H1 (cell line): ENCODE data around the gene CLEC4E. TPM values are rescaled to one million over a fixed set of nuclear protein-coding genes. Genes with fewer than 3 reads are reported as not detected.
A peak's percentile ranks its signal among the peaks of the same experiment; 100 is the strongest.

Source experiments
- CTCF ChIA-PET: fragments of 300-600 bp; sonication (Branson Sonifier 250); formaldehyde crosslinking; loops from one replicate; lab custom pipeline; 2021; ENCODE audit not compliant: partially characterized antibody; lab: Charles Lee
- POLR2A ChIA-PET: fragments of 300-600 bp; sonication (Branson Sonifier 250); formaldehyde crosslinking; loops from one replicate; lab custom pipeline; 2021; ENCODE audit warnings: inconsistent platforms; ENCODE audit not compliant: partially characterized antibody; lab: Charles Lee
- DNase-seq, 2 experiments: peaks; one replicate each; pipeline versions ENCODE4 v3.0.0 to v3.0.0-alpha.2; 2010 to 2022; ENCODE audit warnings: low spot score in 2 of 2, low read depth in 1 of 2, mixed read lengths in 1 of 2
- FAIRE-seq: peaks from 2 replicates; lab custom pipeline; 2011; peaks lifted over from hg19 to GRCh38; lab: Jason Lieb, UNC
- H2AFZ ChIP-seq: 2 replicates; pipeline ENCODE4 v1.8.1; 2012; ENCODE audit warnings: low read length, inconsistent platforms
- H2AK5ac ChIP-seq: 2 replicates; pipeline ENCODE4 v1.6.1; 2013; ENCODE audit warnings: low read depth, low read length
- H2BK120ac ChIP-seq: replicated peaks from 2 replicates; pipeline ENCODE3; 2013; ENCODE audit warnings: low read depth, low read length, inconsistent platforms
- H2BK12ac ChIP-seq: 2 replicates; pipeline ENCODE4 v1.6.1; 2013; ENCODE audit warnings: low read depth, low read length
- H2BK15ac ChIP-seq: 2 replicates; pipeline ENCODE4 v1.6.1; 2013; ENCODE audit warnings: low read length
- H2BK20ac ChIP-seq: 2 replicates; pipeline ENCODE4 v1.6.1; 2013; ENCODE audit warnings: low read length
- H2BK5ac ChIP-seq: 2 replicates; pipeline ENCODE4 v1.6.1; 2013; ENCODE audit warnings: low read depth, low read length
- H3K14ac ChIP-seq: 2 replicates; pipeline ENCODE4 v1.6.1; 2013; ENCODE audit warnings: inconsistent platforms; ENCODE audit not compliant: insufficient read length
- H3K18ac ChIP-seq: 2 replicates; pipeline ENCODE4 v1.6.1; 2013; ENCODE audit warnings: low read length; ENCODE audit errors: extremely low read depth
- H3K23ac ChIP-seq: 2 replicates; pipeline ENCODE4 v1.6.1; 2013; ENCODE audit warnings: inconsistent platforms; ENCODE audit not compliant: insufficient read length
- H3K23me2 ChIP-seq: 2 replicates; pipeline ENCODE4 v1.6.1; 2013; ENCODE audit warnings: low read depth, low read length
- H3K27ac ChIP-seq: 2 replicates; pipeline ENCODE4 v1.6.1; 2011; ENCODE audit warnings: low read depth, low read length, inconsistent platforms
- H3K27me3 ChIP-seq, 4 experiments: replicated peaks in 1 of 4; 1 replicate in 1 of 4; 2 replicates in 3 of 4; pipeline versions ENCODE4 v1.6.1 to v1.8.1; 2011 to 2013; ENCODE audit warnings: low read length in 3 of 4, mild to moderate bottlenecking in 3 of 4, inconsistent platforms in 2 of 4, mixed read lengths in 2 of 4, moderate library complexity in 1 of 4; ENCODE audit not compliant: control insufficient read depth in 3 of 4, insufficient read depth in 3 of 4; ENCODE audit errors: extremely low read depth in 1 of 4
- H3K36me3 ChIP-seq, 4 experiments: 2 replicates each; pipeline versions ENCODE4 v1.6.1 to v1.8.1; 2011 to 2013; ENCODE audit warnings: mild to moderate bottlenecking in 4 of 4, low read length in 3 of 4, moderate library complexity in 2 of 4, control low read depth in 1 of 4, inconsistent platforms in 1 of 4; ENCODE audit not compliant: insufficient read depth in 4 of 4, control insufficient read depth in 2 of 4
- H3K4ac ChIP-seq: replicated peaks from 2 replicates; pipeline ENCODE3; 2013; ENCODE audit warnings: low read length, low read depth, mixed read lengths, inconsistent platforms; ENCODE audit not compliant: insufficient read length
- H3K4me1 ChIP-seq, 4 experiments: replicated peaks in 1 of 4; 1 replicate in 1 of 4; 2 replicates in 3 of 4; pipeline versions ENCODE4 v1.6.1 to v1.8.1; 2011 to 2013; ENCODE audit warnings: low read length in 3 of 4, inconsistent platforms in 2 of 4, mixed read lengths in 1 of 4; ENCODE audit not compliant: insufficient read depth in 4 of 4, control insufficient read depth in 3 of 4
- H3K4me2 ChIP-seq, 2 experiments: 2 replicates each; pipeline versions ENCODE4 v1.6.1 to v1.8.1; 2011 to 2013; ENCODE audit warnings: low read depth in 2 of 2, low read length in 2 of 2, control low read depth in 1 of 2, inconsistent platforms in 1 of 2, mild to moderate bottlenecking in 1 of 2; ENCODE audit not compliant: insufficient read depth in 1 of 2
- H3K4me3 ChIP-seq, 4 experiments: fragments of 200-600, 300-600 bp in 1 of 4; sonication (generic), shearing (Covaris generic), sonication (Bioruptor Twin) in 1 of 4; 2 replicates each; pipeline versions ENCODE4 v1.5.1 to v1.8.1; 2011 to 2016; ENCODE audit warnings: low read length in 4 of 4, low read depth in 3 of 4, control low read depth in 2 of 4, inconsistent platforms in 2 of 4, mild to moderate bottlenecking in 2 of 4, mixed read lengths in 1 of 4, moderate library complexity in 1 of 4; ENCODE audit not compliant: insufficient read depth in 2 of 4; ENCODE audit errors: extremely low read depth in 1 of 4
- H3K56ac ChIP-seq: replicated peaks from 2 replicates; pipeline ENCODE3; 2013; ENCODE audit warnings: low read depth, mild to moderate bottlenecking, mixed read lengths, low read length, inconsistent platforms; ENCODE audit not compliant: insufficient read length
- H3K79me1 ChIP-seq: 2 replicates; pipeline ENCODE4 v1.6.1; 2013; ENCODE audit warnings: low read depth, low read length, control low read depth
- H3K79me2 ChIP-seq, 2 experiments: 2 replicates each; pipeline versions ENCODE4 v1.6.1 to v1.8.1; 2012 to 2013; ENCODE audit warnings: low read length in 2 of 2, mild to moderate bottlenecking in 2 of 2, inconsistent platforms in 1 of 2; ENCODE audit not compliant: insufficient read depth in 2 of 2, control insufficient read depth in 1 of 2
- H3K9ac ChIP-seq, 4 experiments: replicated peaks in 1 of 4; 1 replicate in 1 of 4; 2 replicates in 3 of 4; pipeline versions ENCODE4 v1.6.1 to v1.8.1; 2011 to 2013; ENCODE audit warnings: low read depth in 3 of 4, low read length in 3 of 4, control low read depth in 2 of 4, mild to moderate bottlenecking in 2 of 4, moderate library complexity in 2 of 4, inconsistent platforms in 1 of 4; ENCODE audit errors: extremely low read depth in 1 of 4
- H3K9me3 ChIP-seq, 2 experiments: 2 replicates each; pipeline versions ENCODE4 v1.6.1 to v1.8.1; 2012 to 2013; ENCODE audit warnings: mild to moderate bottlenecking in 2 of 2, moderate library complexity in 2 of 2, control low read depth in 1 of 2, inconsistent platforms in 1 of 2, low read depth in 1 of 2, low read length in 1 of 2, mixed read lengths in 1 of 2; ENCODE audit not compliant: insufficient read depth in 2 of 2
- H4K20me1 ChIP-seq, 2 experiments: replicated peaks in 1 of 2; 2 replicates each; pipeline versions ENCODE3 to v1.8.1; 2011 to 2013; ENCODE audit warnings: inconsistent platforms in 2 of 2, low read length in 2 of 2, mild to moderate bottlenecking in 1 of 2; ENCODE audit not compliant: insufficient read depth in 2 of 2, control insufficient read depth in 1 of 2
- H4K5ac ChIP-seq: 2 replicates; pipeline ENCODE4 v1.6.1; 2013; ENCODE audit warnings: low read length, low read depth, mixed read lengths, inconsistent platforms; ENCODE audit not compliant: insufficient read length
- H4K8ac ChIP-seq: 2 replicates; pipeline ENCODE4 v1.8.0; 2013; ENCODE audit warnings: mild to moderate bottlenecking, moderate library complexity, low read length, inconsistent platforms; ENCODE audit not compliant: insufficient read depth; ENCODE audit errors: extremely low read depth
- H4K91ac ChIP-seq: replicated peaks from 2 replicates; pipeline ENCODE3; 2013; ENCODE audit warnings: low read length, mixed read lengths, inconsistent platforms; ENCODE audit not compliant: insufficient read length
- CEBPB ChIP-seq: IDR thresholded peaks from 2 replicates; pipeline ENCODE4 v1.6.1; 2012; ENCODE audit warnings: low read depth, low read length
- CTCF ChIP-seq, 3 experiments: IDR thresholded peaks; 1 replicate in 2 of 3; 2 replicates in 1 of 3; pipeline versions ENCODE4 v1.5.1 to v1.6.1; 2011; ENCODE audit warnings: low read length in 3 of 3, mild to moderate bottlenecking in 3 of 3, inconsistent platforms in 2 of 3, low read depth in 1 of 3, moderate library complexity in 1 of 3; ENCODE audit not compliant: insufficient read depth in 1 of 3; ENCODE audit errors: control extremely low read depth in 1 of 3
- EP300 ChIP-seq, 2 experiments: IDR thresholded peaks; 1 replicate in 1 of 2; 2 replicates in 1 of 2; pipeline ENCODE4 v1.6.1; 2011 to 2012; ENCODE audit warnings: low read depth in 2 of 2, low read length in 2 of 2, mild to moderate bottlenecking in 2 of 2, borderline replicate concordance in 1 of 2, inconsistent platforms in 1 of 2, moderate library complexity in 1 of 2
- RAD21 ChIP-seq, 2 experiments: IDR thresholded peaks in 1 of 2; conservative IDR thresholded peaks in 1 of 2; 2 replicates each; pipeline ENCODE4 v1.6.1; 2011; ENCODE audit warnings: low read depth in 2 of 2, low read length in 2 of 2, improper control_type of control experiment in 1 of 2, inconsistent platforms in 1 of 2, mild to moderate bottlenecking in 1 of 2, moderate library complexity in 1 of 2
- YY1 ChIP-seq: IDR thresholded peaks from 2 replicates; pipeline ENCODE4 v1.6.1; 2011; ENCODE audit warnings: low read depth, mild to moderate bottlenecking, low read length
- WGBS, 2 experiments: shearing (Covaris generic) in 1 of 2; methylation state at CpG; one replicate each; pipeline versions ENCODE4 v1.1.6 to v1.1.7; 2013 to 2015; ENCODE audit warnings: low lambda C conversion rate in 2 of 2, mixed read lengths in 2 of 2, inconsistent platforms in 1 of 2, low coverage in 1 of 2, missing lambda C conversion rate in 1 of 2; ENCODE audit not compliant: insufficient replicate concordance in 2 of 2, insufficient coverage in 1 of 2, insufficient read length in 1 of 2; ENCODE audit errors: extremely low coverage in 1 of 2, missing lambda C conversion rate in 1 of 2; 5-methylcytosine and 5-hydroxymethylcytosine counted together
- polyA plus RNA-seq, 7 experiments: library from polyadenylated mRNA; depleted of rRNA in 3 of 7; stranded (reverse) in 5 of 7; unstranded in 2 of 7; fragments of >200 nt in 5 of 7; fragments of 200-250 nt in 2 of 7; gene quantifications; 1 replicate in 5 of 7; 2 replicates in 1 of 7; 4 replicates in 1 of 7; pipeline versions ENCODE4 v1.2.1 to v1.2.3, GENCODE V29; 2011 to 2013; ENCODE audit warnings: missing spikeins in 2 of 7, mixed read lengths in 2 of 7
- total RNA-seq: library from RNA; stranded (reverse); fragmentation: NEBNext Ultra II Directional; extraction: Animal tissue kit (Norgen Biotek cat#: 25700); gene quantifications from 2 replicates; pipeline ENCODE4 v1.2.1, GENCODE V29; 2021

CLEC4E gene
- total and polyA plus RNA-seq, 2 of the 8 experiments (the other 6 are each of a cell fraction or from before 2014, with no cell fraction given) = 0.03 TPM; not detected in 1

- H3K4me3 ChIP-seq = no peak overlapping the region
- no peak overlapping the region for H4K8ac ChIP-seq
- H4K91ac ChIP-seq = no peak overlapping the region
- 0 out of 2 replicates have a peak overlapping the region, but pooled peaks have one; percentile 14 for H2BK5ac ChIP-seq
- H4K5ac ChIP-seq = no peak overlapping the region
- H3K18ac ChIP-seq = no peak overlapping the region
- no peak overlapping the region for H2BK20ac ChIP-seq
- CTCF ChIA-PET = interaction anchor here (0.5 to 1.3 kb wide), 11 partner anchors 10 to 775 kb away, joined by 3 to 5 read pairs (median 3); no protein-coding TSS in a partner anchor
- H3K23ac ChIP-seq = no peak overlapping the region
- no peak overlapping the region for H3K4ac ChIP-seq
- H3K14ac ChIP-seq = no peak overlapping the region
- H2BK120ac ChIP-seq = no peak overlapping the region
- no peaks in the 10 kb centered on the region for H3K79me1 ChIP-seq
- TF ChIP-seq CTCF (IDR thresholded peaks at IDR 0.05; ENCODE audit: control extremely low read depth in 1 of 3, insufficient read depth in 1 of 3, low read depth in 1 of 3, low read length in 3 of 3) = peak in 2 of 3 experiments; percentile 24 to 29; a peak in 2 of 4 replicates
- TF ChIP-seq RAD21 (IDR thresholded peaks at IDR 0.05 in 1 of 2, conservative IDR thresholded peaks at IDR 0.05 in 1 of 2; ENCODE audit: low read depth in 2 of 2, low read length in 2 of 2) = peak; percentile 37 to 49
- no peak for TF ChIP-seq YY1
- TF ChIP-seq EP300 (IDR thresholded peaks at IDR 0.05; ENCODE audit: borderline replicate concordance in 1 of 2, low read depth in 2 of 2, low read length in 2 of 2) = no peak
- TF ChIP-seq CEBPB = no peak
- POLR2A ChIA-PET = no interaction called here
- no peaks in the 10 kb centered on the region for H3K79me2 ChIP-seq
- no peak for DNase-seq
- 44% methylated on average over 4 of the region's 4 CpGs; no CpG with 5 or more reads in 1 of the 2 experiments for WGBS, 2 experiments
- no peak overlapping the region; the same call in 1 of the 2 replicates for H3K27ac ChIP-seq
- no peak overlapping the region for H3K9ac ChIP-seq
- no peaks in the 10 kb centered on the region for H3K23me2 ChIP-seq
- H3K27me3 ChIP-seq = no peaks in the 10 kb centered on the region
- peaks cover 0 to 5% (median 2%) of the 10 kb centered on the region in 4 experiments; a peak in 5 of 7 replicates for H3K4me1 ChIP-seq
- H2AK5ac ChIP-seq = no peak overlapping the region
- peak; percentile 28 for FAIRE-seq
- H3K36me3 ChIP-seq = no peaks in the 10 kb centered on the region; a peak in 1 of 8 replicates
- H2AFZ ChIP-seq = peak overlapping the region; percentile 97
- H4K20me1 ChIP-seq = no peaks in the 10 kb centered on the region
- 0 out of 2 replicates have a peak overlapping the region, but pooled peaks have one; percentile 23 for H2BK12ac ChIP-seq
- H3K9me3 ChIP-seq = no peaks in the 10 kb centered on the region
- H2BK15ac ChIP-seq = no peak overlapping the region
- no peak overlapping the region for H3K4me2 ChIP-seq
- H3K56ac ChIP-seq = no peak overlapping the region
These were observed 41.1 kb downstream of the CLEC4E start for GRCh38 chr12:8499616-8500015.
